ENCODE measurements around the gene GLCE. TPM values are rescaled to one million over a fixed set of nuclear protein-coding genes. Genes with fewer than 3 reads are reported as not detected.

Gene GLCE
- total RNA-seq, 1 donor from 2014 or later, result 49.5 TPM

DNA sequence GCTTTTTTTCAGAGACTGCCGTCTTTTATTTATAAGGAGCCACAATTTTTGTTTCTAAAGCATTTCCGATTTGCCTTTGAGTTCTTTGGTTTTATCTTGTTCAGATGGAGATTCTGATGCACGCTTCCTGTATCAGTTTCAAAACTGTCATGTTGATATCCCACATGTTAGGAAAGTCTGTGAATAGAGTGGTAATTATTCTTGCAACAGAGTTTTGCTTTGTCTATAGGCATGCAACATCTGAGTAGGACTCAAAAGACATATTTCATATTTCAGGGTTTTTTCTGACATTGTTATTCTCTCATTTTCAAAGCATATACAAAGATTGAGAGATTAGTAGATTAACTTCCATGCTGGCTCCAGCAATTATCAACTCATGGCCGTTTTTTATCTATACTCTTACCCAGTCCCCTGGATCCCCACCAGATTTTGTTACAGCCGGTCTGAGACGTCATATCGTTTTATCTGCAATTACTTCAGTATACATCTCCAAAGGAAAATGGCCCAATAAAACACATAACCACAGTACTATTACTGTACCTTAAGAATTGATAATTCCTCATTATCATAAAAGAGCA, 160.6 kb downstream of the GLCE start:
- DNase-seq, result no peak

Other genes starting within 250 kb of the GLCE start
- 0.99 TPM for gene SPESP1, start 230.1 kb upstream of the GLCE start, total RNA-seq
- 0.39 TPM for gene NOX5, start 145.9 kb upstream of the GLCE start, total RNA-seq
- 7.2 TPM for gene PAQR5, start 138.3 kb downstream of the GLCE start, total RNA-seq